ENCODE data around the gene LIPE.

LIPE gene

DNA sequence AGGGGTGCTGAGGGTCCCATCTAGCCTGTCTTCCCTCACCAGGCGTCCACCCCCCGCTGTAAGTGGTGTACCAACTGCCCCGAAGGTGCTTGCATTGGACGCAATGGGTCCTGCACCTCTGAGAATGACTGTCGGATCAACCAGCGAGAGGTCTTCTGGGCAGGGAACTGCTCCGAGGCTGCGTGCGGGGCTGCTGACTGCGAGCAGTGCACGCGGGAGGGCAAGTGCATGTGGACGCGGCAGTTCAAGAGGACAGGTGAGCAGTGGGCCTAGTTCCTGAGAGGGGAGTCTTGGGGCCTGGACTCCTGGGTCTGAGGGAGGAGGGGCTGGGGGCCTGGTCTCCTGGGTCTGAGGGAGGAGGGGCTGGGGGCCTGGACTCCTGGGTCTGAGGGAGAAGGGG, 64.8 kb downstream of the LIPE start:
- intact Hi-C loops (cut with DNase I), result no loop called here
- no peak for DNase-seq

DNA sequence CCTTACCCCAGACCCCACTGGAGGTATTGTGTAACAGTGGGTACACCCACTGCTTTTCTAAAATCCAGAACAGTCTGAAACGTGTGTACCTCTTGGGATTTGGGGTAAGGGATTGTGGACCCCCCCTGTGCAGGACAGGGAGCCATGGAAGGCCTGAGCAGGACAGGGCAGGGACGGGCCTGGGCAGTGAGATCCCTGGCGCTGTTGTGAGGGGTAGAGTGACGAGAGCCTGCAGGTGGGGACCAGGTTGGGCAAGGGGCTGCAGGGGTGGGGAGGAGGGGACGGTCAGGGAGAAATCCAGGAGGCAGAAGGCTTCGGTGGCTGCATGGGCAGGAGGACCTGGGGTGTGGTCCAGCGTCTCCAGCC, 65.7 kb downstream of the LIPE start:
- intact Hi-C loops (cut with DNase I), result no loop called here
- no peak for DNase-seq

DNA sequence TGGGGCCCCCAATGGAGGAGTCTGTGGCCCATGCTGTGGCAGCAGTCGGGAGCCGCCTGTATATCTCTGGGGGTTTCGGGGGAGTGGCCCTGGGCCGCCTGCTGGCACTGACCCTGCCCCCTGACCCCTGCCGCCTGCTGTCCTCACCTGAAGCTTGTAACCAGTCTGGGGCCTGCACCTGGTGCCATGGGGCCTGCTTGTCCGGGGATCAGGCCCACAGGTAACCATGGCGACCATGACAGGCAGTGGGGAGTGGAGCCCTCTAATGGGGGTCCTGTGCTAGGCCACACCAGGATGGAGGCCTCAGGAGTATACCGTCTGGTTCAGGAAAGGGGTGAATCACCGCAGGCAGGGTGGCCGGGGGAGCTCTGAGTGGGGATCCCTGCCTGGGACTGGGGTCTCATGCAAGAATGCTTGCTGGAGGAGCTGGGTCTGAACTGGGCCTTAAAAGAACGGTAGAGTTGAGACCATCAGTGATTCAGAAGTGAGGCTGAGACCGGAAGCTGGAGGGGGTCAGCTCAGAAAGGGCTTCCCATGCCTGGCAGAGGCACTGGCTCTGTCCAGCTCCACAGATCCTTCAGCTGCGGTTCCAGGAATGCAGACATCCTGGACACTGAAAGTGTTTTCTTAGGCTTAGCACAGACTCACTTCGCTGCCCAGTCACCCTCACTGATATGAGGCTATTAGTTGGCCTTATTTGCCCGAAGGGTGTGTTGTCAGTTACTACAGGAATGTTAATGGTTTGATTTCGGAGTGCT, 66.2 kb downstream of the LIPE start:
- peak in 1 of 10 donors; percentile 46 for DNase-seq
- intact Hi-C loops (cut with DNase I), result no loop called here

DNA sequence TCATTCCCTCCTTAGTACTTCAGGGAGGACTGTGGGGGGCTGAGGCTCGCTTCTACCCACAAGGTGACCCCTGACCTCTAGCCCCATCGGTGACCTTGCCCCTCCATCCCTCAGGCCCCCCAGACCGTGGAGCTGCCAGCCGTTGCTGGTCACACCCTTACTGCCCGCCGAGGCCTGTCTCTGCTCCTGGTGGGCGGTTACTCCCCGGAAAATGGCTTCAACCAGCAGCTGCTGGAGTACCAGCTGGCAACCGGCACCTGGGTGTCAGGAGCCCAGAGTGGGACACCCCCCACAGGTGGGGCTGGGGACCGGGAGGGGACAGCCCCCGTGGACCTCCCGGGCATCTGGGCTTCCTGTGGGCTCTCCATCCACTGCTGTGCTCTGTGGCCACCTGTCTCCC, 69.9 kb downstream of the LIPE start:
- intact Hi-C loops (cut with DNase I), result no loop called here
- peak in 1 of 10 donors; percentile 60 for DNase-seq

DNA sequence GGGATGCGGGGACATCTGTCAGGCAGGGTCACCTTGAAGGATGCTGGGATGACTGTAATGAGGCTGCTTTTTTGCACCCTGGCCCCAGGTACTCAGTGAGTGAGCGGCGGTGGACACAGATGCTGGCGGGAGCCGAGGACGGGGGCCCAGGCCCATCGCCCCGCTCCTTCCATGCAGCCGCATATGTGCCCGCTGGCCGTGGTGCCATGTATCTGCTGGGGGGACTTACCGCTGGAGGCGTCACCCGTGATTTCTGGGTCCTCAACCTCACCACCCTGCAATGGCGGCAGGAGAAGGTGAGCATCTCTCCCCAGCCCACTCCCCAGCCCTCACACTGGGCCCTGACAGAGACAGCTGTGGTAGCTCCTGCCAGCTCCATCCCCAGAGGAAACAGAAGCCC, 70.5 kb downstream of the LIPE start:
- intact Hi-C loops (cut with DNase I), result no loop called here
- peak in 1 of 10 donors; percentile 58 for DNase-seq

DNA sequence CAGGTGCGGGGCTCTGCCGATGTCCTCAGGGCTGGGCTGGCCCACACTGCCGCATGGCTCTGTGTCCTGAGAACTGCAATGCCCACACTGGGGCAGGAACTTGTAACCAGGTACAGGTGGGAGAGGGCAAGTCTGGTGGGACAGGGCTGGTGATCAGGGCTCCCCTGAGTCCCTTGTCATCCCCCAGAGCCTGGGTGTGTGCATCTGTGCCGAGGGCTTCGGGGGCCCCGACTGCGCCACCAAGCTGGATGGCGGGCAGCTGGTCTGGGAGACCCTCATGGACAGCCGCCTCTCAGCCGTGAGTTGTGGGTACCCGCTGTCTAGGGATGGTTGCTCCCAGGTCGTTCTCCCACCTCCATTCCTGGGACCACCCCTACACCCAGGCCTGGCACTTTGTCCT, 71.3 kb downstream of the LIPE start:
- peak in 2 of 10 donors; percentile 57 to 78 for DNase-seq
- intact Hi-C loops (cut with DNase I), result no loop called here

DNA sequence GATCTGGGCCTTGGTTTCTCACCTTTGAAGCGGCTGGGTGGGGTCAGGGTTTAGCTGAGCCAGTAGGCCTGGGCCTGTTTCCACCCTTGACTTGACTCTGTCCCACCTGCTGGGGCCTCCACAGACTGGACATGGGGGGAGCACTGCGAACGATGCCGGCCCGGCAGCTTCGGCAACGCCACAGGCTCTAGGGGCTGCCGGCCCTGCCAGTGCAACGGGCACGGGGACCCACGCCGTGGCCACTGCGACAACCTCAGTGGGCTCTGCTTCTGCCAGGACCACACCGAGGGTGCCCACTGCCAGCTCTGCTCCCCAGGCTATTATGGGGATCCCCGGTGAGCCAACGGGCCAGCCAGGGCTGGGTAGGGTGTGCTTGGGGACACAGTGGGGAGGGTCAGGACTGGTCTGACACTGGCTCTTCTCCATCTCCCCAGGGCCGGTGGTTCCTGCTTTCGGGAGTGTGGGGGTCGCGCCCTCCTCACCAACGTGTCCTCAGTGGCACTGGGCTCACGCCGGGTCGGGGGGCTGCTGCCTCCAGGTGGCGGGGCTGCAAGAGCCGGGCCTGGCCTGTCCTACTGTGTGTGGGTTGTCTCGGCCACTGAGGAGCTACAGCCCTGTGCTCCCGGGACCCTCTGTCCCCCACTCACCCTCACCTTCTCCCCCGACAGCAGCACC, 73.7 kb downstream of the LIPE start:
- peak in 2 of 10 donors; percentile 78 to 83 for DNase-seq
- intact Hi-C loops (cut with DNase I), result no loop called here

DNA sequence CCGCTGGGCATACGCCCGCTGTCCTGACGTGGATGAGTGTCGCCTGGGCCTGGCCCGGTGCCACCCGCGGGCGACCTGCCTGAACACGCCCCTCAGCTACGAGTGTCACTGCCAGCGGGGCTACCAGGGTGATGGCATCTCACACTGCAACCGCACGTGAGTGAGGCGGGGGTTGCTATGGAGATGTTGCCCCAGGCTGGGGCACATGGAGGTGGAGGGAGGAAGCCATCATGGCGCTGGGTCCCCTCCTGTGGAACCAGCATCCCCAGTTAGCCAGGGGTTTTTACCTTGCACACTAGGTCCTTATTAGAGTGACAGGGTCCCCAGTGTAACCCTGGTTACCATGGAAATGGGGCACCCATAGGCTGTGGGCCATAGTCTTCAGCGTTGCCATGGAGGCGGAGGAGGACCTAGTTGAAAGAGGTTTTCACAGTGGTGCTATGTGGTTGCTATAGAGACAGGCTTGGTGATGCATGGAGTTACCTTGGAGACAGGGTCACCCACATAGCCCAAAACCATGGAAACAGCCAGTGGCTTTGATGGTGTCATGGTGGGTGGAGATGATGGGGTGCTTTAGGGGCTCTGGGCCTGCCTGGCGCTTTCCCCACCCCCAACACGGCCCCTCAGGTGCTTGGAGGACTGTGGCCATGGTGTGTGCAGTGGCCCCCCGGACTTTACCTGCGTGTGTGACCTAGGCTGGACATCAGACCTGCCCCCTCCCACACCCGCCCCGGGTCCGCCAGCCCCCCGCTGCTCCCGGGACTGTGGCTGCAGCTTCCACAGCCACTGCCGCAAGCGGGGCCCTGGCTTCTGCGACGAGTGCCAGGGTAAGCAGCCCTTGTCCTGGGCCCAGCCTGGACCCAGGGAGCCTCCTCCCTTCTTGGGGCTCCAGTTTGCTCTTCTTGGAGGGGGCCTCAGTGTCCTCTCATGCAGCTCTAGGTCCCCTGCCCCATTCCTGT, 74.6 kb downstream of the LIPE start:
- peak; percentile 29 to 97 (median 74) for DNase-seq
- intact Hi-C loops (cut with DNase I), result no loop called here

All from posterior cingulate gyrus (tissue), 11 donors.